ENCODE data around the gene ZNRF1.
A peak's percentile ranks its signal among the peaks of the same experiment; 100 is the strongest.
"Not testable (repeated sequence)": the region's sequence is repeated elsewhere in the genome, so short reads cannot be mapped to it uniquely, and the experiment has no call there.

ZNRF1 gene

DNA sequence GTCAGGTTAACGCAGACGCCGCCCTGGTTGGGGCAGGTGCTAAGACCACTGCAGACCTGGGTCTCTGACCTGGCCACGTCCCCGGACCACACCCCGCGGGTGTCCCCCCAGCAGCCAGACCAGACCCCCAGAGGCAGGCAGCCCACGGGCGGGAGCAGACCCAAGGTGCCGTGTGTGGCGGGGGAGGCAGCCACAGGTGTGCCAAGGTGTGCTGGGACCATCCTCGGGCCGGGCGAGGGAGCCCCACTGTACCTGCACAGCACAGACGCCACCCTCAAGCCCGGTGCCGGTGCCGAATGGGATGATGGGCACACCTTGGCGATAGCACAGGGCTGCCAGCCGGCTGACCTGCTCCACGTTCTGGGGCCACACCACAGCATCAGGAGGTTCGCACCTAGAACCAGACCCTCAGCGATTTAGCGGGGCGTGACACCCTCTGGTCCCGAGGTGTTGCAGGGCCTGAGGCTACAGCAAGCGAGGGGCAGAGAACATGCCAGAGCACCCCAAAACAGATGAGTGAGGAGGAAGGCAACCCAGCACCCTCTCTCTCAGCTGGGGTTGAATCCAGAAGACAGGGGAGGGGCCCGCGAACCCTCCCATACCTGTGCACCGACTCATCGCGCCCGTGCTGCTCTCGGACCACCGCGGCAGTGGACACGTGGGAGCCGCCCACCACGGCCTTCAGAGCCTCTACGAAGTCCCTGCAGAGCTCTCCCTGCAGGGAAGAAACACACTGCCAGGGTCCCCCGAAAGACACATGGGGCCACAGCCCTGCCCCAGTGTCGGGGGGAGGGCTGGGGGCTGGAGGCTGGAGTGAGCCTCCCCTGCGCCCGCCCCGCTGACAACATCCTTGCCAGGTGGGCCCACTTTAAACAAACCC, 116.4 kb downstream of the ZNRF1 start:
- DNase-seq (ENCODE audit: low spot score): no peak

DNA sequence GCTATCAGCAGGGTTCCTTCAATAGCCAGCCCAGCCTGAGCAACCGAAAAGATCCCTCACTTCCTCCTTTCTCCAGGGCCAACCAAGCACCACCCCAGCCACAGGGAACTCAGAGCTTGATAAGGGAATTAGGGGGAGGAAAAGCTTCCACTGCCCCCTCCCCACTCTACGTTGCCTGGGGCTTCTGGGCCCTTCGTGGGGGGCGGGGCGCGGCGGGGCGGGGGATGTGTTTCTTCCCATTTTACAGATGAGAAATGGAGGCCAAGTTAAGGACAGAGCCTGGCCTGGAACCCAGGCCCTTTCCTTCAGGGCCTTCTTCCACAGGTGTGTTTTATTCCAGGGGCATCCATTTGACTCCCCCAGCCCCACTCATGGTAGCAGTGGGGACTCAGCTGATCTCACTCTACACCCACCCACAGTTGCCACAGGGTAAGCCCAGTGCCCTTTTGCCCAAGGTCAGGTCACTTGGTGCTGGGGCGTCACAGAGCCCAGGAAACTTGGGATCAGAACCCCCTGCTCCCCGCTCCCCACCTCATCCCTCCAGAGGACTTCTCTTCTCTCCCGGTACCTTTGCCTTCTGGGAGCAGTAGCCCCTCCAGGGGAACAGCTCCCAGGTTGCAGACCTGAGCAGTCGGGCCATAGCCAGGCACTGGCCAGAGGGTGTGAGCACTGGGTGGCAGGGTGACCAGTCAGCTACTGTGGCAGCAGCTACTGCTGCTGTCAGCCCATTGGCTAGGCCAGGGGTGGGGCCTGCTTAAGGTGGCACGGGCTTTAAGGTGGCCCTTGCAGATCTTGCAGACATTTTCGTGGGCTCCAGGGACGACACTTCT, 117.5 kb downstream of the ZNRF1 start, which contains the start of gene LDHD:
TSS of gene LDHD (minus strand) at position 700 of the 830 bp plus-strand sequence. CDS start at position 640, 60 bp downstream.
- DNase-seq (ENCODE audit: low spot score): peak; percentile 53

DNA sequence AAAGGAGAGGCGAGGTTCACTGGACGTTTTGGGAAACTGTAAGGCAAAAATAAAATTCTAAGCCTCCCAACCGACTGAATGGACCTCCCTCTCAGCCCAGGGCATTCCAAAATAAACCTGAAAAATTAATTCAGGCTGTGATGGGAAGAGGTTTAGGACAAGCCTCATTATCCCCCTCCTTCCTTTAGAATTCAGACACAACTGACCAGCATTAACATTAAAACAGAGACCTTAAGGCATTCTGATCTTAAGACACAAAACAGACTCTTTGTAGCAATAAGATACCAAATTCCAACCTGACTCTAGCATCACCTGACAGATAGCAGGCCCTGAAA, 118.1 kb downstream of the ZNRF1 start:
- DNase-seq (ENCODE audit: low spot score): no peak

DNA sequence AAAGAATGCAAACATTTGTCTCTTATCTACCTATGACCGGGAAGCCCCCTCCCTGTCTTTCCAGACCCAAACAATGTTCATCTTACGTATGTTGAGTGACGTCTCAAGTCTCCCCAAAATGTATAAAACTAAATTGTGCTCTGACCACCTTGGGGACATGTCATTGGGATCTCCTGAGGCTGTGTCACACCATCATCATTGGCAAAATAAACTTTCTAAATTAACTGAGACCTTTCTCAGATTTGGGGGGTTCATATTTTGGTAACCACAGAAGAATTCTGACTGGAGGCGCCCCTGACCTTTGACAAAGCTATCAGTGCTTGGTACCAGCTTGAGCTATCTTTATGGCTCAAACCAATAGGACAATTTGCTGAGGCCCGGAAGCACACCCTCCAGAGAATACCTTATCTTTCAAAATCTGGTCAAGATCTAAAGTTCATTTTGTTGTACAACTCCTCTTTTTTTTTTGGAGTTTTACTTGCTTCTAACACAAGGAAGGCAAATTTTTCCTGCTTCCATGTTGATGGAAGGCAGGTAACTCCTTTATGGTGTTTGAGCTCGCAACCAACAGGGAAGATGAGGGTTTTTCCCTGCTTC, 120.2 kb downstream of the ZNRF1 start:
- DNase-seq (ENCODE audit: low spot score): no peak

DNA sequence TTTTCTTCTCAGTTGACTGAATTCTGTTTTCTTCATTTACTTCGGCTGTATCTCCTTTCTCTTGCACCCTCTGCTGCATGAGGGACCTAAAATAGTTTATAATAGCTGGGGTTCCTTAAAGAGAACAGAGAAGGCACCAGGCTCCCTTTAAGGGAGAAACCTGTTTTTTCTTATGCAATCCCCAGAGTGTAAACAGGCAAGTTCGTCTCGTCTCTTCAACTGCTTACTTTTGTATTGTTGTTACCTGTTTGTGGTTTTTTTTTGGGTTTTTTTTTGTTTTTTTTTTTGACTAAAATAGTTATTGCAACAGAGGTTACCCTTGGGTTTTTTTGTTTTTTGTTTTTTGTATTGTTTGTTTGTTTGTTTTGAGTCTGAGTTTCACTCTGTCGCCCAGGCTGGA, 121.4 kb downstream of the ZNRF1 start:
- no peak for DNase-seq (ENCODE audit: low spot score)

DNA sequence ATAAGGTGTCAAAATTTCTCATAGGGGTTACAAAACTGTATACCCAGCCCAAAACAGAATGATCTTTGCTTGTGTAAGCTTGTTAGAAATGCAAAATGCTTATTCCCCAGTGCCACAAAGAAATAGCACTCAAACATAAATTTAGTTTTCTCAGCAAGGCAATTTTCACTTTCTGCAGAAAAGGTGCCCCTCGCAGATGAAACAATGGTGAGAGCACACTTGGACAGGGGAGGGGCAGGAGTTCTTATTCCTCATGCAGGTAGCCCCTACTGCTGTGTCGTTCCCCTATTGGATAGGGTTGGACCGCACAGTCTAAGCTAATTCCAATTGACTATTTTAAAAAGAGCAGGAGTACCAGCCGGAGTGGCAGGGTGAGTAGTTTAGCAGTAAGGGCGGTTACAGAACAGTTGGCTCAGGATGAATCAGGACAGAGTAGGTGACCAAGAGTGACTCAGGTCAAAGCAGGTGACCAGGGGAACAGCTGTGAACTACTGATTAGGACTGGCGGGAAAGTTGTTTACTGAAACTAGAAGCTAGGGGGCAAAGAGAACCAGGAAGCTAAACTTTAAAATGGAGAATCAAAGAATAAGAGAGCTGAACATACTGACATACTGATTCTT, 123.2 kb downstream of the ZNRF1 start:
- no peak for DNase-seq (ENCODE audit: low spot score)

DNA sequence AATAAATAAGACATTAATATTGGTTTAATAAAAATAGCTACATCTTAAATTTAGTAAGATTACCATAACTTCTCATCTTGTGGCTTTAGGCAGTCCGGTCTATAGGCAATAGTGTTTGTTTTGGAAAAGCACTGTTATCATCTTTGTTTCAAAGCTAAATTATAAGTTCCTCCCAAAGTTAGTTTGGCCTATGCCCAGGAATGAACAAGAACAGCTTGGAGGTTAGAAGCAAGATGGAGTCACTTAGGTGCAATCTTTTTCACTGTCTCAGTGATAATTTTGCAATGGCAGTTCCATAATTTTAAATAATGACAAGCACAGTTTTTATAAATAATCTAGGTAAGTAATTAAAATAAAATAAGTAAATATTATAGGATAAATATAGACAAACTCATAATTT, 123.8 kb downstream of the ZNRF1 start:
- no peak for DNase-seq (ENCODE audit: low spot score)

DNA sequence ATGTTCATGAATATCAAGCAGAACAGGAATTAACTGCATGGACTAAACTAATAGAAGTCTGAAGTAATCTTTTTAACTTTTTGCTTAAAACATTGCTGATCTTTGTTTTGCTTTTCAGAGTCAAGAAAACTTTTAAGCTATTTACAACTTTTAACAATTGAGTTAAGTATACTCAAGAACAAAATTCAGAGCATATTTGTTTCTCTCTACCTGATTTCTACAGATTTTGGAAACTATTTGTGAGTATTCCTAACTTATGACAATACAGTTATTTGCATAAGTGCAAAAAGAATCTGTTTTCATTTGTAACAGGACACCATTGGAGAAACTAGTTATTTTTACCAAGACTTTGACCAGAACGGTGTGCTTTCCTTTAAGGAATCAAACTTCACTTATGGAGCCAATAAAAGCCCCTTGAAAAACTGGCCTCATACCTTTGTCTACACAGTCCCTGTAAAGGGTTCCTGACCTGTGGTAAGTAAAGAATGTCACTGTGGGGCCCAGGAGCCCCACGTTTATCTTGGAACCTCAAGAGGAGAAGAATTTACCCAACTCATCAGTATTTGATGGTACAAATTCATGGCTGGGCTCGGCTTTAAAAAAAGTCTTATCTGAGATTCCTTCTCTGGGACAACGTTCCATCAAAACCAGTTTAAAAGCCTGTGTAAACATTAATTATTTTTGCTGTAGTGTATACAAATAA, 129.0 kb downstream of the ZNRF1 start:
- DNase-seq (ENCODE audit: low spot score): no peak

DNA sequence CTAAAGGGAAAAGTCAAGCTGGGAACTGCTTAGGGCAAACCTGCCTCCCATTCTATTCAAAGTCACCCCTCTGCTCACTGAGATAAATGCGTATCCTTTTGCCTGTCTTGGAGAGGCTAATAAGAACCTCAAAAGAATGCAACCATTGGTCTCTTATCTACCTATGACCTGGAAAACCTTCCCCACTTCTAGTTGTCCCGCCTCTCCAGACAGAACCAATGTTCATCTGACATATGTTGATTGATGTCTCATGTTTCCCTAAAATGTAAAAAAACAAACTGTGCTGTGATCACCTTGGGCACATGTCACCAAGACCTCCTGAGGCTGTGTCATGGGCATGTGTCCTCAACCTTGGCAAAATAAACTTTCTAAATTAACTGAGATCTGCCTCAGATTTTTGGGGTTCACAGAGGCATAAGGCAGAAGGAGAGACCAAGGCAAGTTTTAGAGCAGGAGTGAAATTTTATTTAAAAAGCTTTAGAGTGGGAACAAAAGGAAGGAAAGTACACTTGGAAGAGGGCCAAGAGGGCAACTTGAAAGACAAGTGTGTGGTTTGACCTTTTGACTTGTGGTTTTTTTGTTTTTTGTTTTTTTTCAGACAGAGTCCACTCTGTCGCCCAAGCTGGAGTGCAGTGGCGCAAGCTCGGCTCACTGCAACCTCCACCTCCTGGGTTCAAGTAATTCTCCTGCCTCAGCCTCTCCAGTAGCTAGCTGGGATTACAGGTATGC, 130.8 kb downstream of the ZNRF1 start:
- DNase-seq (ENCODE audit: low spot score): not testable (repeated sequence)

DNA sequence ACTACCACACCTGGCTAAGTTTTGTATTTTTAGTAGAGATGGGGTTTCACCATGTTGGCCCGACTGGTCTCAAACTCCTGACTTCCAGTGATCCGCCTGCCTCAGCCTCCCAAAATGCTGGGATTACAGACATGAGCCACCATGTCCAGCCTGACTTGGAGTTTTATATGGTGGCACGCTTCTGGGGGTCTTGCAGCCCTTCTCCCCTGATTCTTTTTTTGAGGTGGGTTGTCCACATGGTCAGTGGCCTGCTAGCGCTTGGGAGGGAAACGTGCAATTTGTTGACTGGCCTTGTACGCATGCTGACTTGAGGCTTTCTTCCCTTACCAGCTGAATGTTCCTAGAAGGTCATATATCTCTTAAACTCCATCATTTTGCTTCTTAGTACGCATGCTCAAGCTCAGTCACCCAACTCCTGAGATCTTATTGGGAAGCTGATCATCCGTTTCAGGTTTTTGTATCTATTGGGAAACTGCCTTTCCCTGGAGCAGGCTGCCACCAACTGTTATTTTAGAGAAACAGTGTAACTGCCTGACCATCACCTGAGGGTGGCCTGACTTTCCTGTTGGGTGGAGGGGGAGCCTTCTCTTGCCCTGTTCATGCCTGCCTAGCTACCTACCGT, 131.4 kb downstream of the ZNRF1 start:
- no peak for DNase-seq (ENCODE audit: low spot score)

DNA sequence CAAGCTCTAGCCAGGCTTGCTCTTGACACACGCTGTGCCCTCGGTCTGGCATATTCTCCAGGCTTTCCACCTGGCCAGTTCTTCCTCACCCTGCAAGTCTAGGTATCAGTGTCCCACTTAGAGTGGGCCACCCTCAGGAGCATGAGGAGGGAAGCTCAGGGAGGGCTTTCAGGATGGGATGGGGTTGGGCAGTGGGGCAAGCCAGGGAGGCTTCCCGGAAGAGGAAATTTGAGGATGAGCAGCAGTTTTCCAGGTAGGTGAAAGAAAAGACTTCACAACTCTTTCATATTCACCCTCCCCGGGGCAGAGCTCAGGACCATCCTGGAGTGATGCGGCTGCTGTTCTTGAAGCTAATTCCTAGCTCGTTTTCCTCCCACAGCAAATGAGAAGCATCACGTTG, 132.3 kb downstream of the ZNRF1 start:
- DNase-seq (ENCODE audit: low spot score): no peak

DNA sequence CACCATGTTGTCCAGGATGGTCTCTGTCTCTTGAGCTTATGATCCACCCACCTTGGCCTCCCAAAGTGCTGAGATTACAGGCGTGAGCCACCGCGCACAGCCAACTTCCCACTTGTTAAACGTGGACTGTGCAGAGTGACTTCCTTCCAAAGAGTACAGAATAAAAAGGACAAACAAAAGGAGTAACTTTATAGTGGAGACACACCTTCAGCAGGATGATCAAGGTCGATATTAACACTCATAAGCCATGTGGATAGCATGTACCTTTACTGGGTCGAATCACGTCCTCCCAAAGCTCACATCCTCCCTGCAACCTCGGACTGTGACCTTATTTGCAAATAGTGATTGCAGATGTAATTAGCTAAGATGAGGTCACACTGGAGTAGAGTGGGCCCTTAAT, 139.4 kb downstream of the ZNRF1 start:
- DNase-seq (ENCODE audit: low spot score): no peak

DNA sequence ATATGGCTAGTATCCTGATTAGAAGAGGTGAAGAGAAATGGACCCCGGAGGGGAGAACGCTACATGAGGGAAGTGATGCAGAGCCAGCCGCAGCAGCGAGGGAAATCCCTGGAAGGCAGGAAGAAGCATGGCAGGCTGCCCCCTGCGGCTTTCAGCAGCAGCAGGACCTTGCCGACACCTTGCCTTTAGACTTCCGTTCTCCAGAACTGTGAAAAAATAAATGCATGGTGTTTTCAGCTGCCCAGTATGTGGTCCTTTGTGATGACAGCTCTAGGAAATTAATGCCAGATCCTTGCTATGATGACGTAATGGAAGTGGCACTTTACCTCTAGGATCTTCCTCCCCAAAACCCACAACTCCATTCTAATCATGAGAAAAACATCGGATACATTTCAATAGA, 139.8 kb downstream of the ZNRF1 start:
- no peak for DNase-seq (ENCODE audit: low spot score)

DNA sequence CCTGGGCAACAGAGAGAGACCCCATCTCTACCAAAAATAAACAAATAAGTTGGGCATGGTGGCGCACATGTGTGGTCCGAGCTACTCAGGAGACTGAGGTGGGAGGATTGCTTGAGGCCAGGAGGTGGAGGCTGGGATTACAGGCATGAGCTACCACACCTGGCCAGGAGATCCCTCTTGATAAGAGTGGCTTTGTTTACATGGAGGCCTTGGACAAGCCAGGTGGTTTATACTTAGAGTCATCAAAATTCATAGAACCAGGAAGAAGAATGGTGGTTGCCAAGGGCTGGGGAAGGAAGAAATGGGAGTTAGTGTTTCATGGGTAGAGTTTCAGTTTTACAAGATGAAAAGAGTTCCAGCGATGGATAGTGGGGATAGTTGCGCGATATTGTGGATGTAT, 140.7 kb downstream of the ZNRF1 start:
- no peak for DNase-seq (ENCODE audit: low spot score)

DNA sequence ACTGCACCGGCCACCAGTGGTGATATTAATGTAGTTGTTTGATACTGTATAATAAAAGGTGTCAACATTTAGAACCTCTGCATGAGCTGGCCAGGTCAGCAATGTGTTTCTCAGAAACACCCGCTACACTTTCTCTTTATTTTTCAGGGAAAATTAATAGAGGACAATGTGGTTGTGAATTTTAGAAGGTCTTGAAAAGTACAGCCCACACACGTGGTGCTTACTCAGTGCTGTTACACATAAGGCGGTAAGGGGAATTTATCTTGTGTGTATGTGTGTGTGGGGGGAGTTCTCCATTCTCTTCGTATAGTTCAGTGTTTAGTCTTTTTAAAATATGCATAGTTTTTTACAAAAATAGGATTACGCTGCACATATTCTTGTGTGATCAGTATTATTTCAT, 145.1 kb downstream of the ZNRF1 start:
- DNase-seq (ENCODE audit: low spot score): no peak

DNA sequence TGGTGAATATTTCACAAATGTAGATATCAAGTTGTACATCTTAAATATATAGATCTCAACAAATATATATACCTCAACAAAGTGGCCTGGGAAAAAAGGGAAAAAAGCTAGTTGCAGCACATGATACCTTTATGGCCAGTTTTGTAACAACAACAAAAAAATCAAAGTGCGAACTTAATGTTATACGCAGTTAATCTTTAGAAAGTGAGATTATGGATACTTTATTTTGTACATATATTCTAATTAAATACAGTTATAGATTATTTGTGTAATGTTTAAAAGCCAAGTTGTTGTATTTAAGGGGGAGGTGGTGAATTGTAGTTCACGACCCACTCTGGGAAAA, 149.1 kb downstream of the ZNRF1 start:
- DNase-seq (ENCODE audit: low spot score): no peak

DNA sequence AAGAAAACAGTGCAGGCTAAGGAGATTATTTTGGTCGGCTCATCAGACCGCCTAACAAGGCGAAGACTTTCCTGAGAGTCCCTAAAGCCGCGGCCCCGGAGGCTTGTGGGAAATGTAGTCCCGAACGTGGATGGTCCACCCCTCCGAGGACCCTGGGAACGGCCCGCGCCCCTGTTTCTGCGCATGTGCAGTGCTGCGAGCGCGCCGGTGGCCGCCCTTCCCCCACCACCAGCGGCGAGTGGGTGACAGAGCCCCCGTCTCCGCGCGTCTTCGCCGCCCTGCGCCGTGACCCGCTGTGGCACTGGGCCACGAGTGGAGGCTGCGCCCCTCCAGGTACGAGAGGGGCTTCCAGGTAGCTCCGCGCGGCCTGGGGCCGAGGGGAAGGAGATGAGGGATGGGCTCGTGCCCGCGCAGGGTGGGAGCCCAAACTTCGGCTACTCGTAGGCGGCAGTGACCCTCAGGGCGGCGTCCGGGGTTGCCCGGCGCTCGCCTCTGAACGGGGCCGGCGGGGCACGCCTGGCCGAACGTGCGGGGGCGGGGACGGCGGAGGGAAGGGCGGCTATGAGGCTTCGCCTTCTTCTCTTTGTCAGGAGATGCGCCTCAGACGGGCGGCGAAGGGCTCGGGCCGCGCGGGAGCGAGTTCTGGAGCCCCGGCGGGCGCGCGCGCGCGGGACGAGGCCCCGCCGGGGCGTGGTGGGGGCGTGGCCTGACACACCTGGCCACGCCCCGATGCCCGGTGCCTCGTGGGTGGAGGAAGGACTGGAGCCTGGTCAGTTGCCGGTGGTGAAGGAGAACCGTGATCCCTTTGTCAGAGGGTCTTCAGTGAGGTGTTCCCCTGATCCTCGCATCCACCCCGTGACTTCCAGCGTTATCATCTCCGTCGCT, 149.7 kb downstream of the ZNRF1 start, which contains the start of gene ZFP1:
TSS of gene ZFP1 (plus strand) at position 214 of the 885 bp plus-strand sequence. CDS start 4,428 bp downstream, outside the sequence.
- DNase-seq (ENCODE audit: low spot score): peak; percentile 95

DNA sequence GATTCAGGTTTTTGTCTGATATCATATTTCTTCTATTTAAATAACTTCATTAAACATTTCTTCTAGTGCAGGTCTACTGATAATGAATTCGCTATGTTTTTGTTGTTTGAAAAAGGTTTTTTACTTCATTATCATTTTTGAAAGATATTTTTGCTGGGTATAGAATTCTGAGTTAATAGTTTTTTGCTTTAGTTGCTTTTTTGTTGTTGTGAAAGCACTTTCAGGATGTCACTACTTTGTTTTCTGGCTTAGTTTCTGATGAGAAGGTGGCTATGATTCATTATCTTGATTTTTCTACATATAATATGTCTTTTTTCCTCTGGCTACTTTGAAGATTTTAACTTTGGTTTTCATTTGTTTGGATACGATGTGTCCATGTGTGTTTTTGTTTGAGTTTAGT, 153.0 kb downstream of the ZNRF1 start:
- no peak for DNase-seq (ENCODE audit: low spot score)

DNA sequence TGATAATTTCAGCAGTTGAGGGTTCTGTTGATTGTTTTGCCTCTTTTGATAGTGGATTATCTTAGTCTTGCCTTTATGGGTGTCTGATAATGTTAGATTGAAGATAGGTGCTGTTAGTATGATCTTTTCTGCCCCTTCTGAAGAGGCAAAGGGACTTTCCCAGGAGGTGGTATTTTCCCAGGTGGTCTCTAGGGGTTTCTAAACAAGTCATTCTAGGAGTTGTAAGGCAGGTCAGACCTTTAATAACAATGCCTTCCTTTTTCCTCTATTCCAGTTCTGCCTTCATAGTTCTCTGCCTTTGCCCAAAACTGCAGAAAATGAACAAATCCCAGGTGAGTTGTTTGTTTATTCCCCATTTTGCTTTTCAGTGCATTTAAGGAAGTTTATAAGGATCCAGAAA, 153.8 kb downstream of the ZNRF1 start:
- DNase-seq (ENCODE audit: low spot score): no peak

DNA sequence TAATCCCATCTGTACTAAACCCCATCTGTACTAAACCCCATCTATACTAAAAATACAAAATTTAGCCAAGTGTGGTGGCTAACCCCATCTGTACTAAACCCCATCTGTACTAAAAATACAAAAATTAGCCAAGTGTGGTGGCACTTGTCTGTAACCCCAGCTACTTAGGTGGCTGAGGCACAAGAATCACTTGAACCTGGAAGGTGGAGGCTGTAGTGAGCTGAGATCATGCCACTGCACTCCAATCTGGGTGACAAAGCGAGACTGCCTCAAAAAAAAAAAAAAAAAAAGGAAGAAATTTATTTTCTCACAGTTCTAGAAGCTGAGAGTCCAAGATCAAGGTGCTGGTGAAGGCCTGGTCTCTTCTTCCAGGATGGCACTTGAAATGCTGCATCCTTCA, 161.6 kb downstream of the ZNRF1 start:
- no peak for DNase-seq (ENCODE audit: low spot score)

Data from D341Med (cell line).